Caco-2 (cell line): ENCODE measurements around the gene CDCA7L. TPM values are rescaled to one million over a fixed set of nuclear protein-coding genes. Genes with fewer than 3 reads are reported as not detected.
"Not testable (repeated sequence)": the region's sequence is repeated elsewhere in the genome, so short reads cannot be mapped to it uniquely, and the experiment has no call there.

Experiments used
- BruUV-seq: library from RNA; stranded (reverse); fragments of 400-500 nt; replicated peaks from 2 replicates; lab custom pipeline; 2021; lab: Mats Ljungman, UMichigan
- CTCF ChIA-PET: fragments of 300-600 bp; sonication (Branson Sonifier 250); formaldehyde crosslinking; loops from one replicate; lab custom pipeline; 2022; ENCODE audit warnings: antibody characterized with exemption; lab: Charles Lee
- POLR2A ChIA-PET: fragments of 300-600 bp; sonication (Branson Sonifier 250); formaldehyde crosslinking; loops from one replicate; lab custom pipeline; 2022; ENCODE audit warnings: antibody characterized with exemption; lab: Charles Lee
- DNase-seq, 2 experiments: peaks; one replicate each; pipeline versions ENCODE4 v3.0.0 to v3.0.0-alpha.2; 2020 to 2022
- H3K27me3 ChIP-seq: replicated peaks from 2 replicates; pipeline ENCODE4 v1.6.0; 2011; ENCODE audit warnings: low read length; ENCODE audit not compliant: control insufficient read depth, insufficient read depth
- H3K36me3 ChIP-seq: 2 replicates; pipeline ENCODE4 v1.5.1; 2011; ENCODE audit warnings: low read length; ENCODE audit not compliant: control insufficient read depth, insufficient read depth
- H3K4me1 ChIP-seq: fragments of 250-450 bp; sonication (Bioruptor Pico); 2 replicates; pipeline ENCODE4 v1.5.1; 2020; ENCODE audit warnings: mild to moderate bottlenecking
- H3K4me3 ChIP-seq: 2 replicates; pipeline ENCODE4 v1.5.1; 2011; ENCODE audit warnings: low read depth, mild to moderate bottlenecking, control low read depth, low read length
- H3K9me3 ChIP-seq: fragments of 250-450 bp; sonication (Bioruptor Pico); 2 replicates; pipeline ENCODE4 v1.5.1; 2020; ENCODE audit warnings: mild to moderate bottlenecking, moderate library complexity
- H3K27ac Mint-ChIP-seq: one replicate; pipeline ENCODE4 v1.8.0; 2022; ENCODE audit warnings: mixed read lengths; ENCODE audit not compliant: unreplicated experiment
- H3K27me3 Mint-ChIP-seq: one replicate; pipeline ENCODE4 v1.8.0; 2022; ENCODE audit warnings: mixed read lengths; ENCODE audit not compliant: insufficient read depth, unreplicated experiment
- H3K36me3 Mint-ChIP-seq: one replicate; pipeline ENCODE4 v1.8.0; 2022; ENCODE audit warnings: mild to moderate bottlenecking, mixed read lengths; ENCODE audit not compliant: insufficient read depth, unreplicated experiment
- H3K4me1 Mint-ChIP-seq: one replicate; pipeline ENCODE4 v1.8.0; 2022; ENCODE audit warnings: low read depth, mixed read lengths; ENCODE audit not compliant: unreplicated experiment
- H3K4me3 Mint-ChIP-seq: one replicate; pipeline ENCODE4 v1.8.0; 2022; ENCODE audit warnings: mild to moderate bottlenecking, moderate library complexity, mixed read lengths; ENCODE audit not compliant: unreplicated experiment
- H3K9me3 Mint-ChIP-seq: one replicate; pipeline ENCODE4 v1.8.0; 2022; ENCODE audit warnings: mixed read lengths; ENCODE audit not compliant: unreplicated experiment
- CTCF ChIP-seq, 2 experiments: fragments of 200-600 bp in 1 of 2; IDR thresholded peaks; 1 replicate in 1 of 2; 2 replicates in 1 of 2; pipeline versions ENCODE4 v1.5.1 to v1.8.0; 2011 to 2022; ENCODE audit warnings: antibody characterized with exemption in 1 of 2, control low read depth in 1 of 2, inconsistent platforms in 1 of 2, low read depth in 1 of 2, low read length in 1 of 2, mild to moderate bottlenecking in 1 of 2, moderate library complexity in 1 of 2; ENCODE audit not compliant: insufficient read depth in 1 of 2, severe bottlenecking in 1 of 2, unreplicated experiment in 1 of 2
- intact Hi-C: fragments of 100-400 bp; cut with micrococcal nuclease; formaldehyde crosslinking; loops from one replicate; pipeline ENCODE4 v1.10.0; 2022; ENCODE audit not compliant: unreplicated experiment
- total RNA-seq: library from RNA; stranded (reverse); gene quantifications from 2 replicates; pipeline ENCODE4 v1.2.3, GENCODE V29; 2022

The CDCA7L gene
- total RNA-seq, 1 experiment from 2014 or later = 19.1 TPM

DNA sequence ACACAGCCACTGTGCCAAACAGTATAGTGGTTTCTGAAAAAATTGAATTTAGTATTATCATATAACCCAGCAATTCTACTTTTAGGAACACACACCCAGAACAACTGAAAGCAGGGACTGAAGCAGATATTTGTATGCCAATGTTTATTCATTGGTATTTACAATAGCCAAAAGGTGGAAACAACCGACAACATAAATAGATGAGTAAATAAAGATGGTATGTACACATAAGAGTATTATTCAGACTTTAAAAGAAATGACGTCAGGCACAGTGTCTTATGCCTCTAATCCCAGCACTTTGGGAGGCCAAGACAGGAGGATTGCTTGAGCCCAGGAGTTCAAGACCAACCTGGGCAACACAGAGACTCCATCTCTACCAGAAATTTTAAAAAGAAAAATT lies 7.2 kb downstream of the CDCA7L start:
- POLR2A ChIA-PET = no interaction called here
- Mint-ChIP-seq H3K9me3 (no peaks in the 10 kb centered on the region), H3K4me1 (no peaks in the 10 kb centered on the region), H3K27ac (no peak overlapping the region), H3K4me3 (no peak overlapping the region), H3K27me3 (peaks cover 7% of the 10 kb centered on the region), H3K36me3 (no peaks in the 10 kb centered on the region)
- peaks cover 1% of the 10 kb centered on the region; the same call in 1 of the 2 replicates for H3K36me3 ChIP-seq
- CTCF ChIA-PET = no interaction called here
- H3K27me3 ChIP-seq = peaks cover 2% of the 10 kb centered on the region; the same call in 1 of the 2 replicates
- H3K9me3 ChIP-seq = no peaks in the 10 kb centered on the region
- 0 out of 2 replicates have a peak, but pooled peaks cover 5% of the 10 kb centered on the region for H3K4me1 ChIP-seq
- no peak overlapping the region for H3K4me3 ChIP-seq
- intact Hi-C loops = no loop called here
- no peak for TF ChIP-seq CTCF (IDR thresholded peaks at IDR 0.05; ENCODE audit: insufficient read depth in 1 of 2, low read depth in 1 of 2, low read length in 1 of 2, severe bottlenecking in 1 of 2, unreplicated experiment in 1 of 2)
- BruUV-seq = no TSS peak
- DNase-seq = no peak

- no peaks in the 10 kb centered on the region for H3K36me3 Mint-ChIP-seq
- Histone ChIP-seq H3K4me3 (no peak overlapping the region), H3K9me3 (no peaks in the 10 kb centered on the region), H3K27me3 (no peaks in the 10 kb centered on the region), H3K36me3 (no peaks in the 10 kb centered on the region), H3K4me1 (no peaks in the 10 kb centered on the region)
- H3K4me1 Mint-ChIP-seq = no peaks in the 10 kb centered on the region
- H3K4me3 Mint-ChIP-seq = no peak overlapping the region
- intact Hi-C loops = no loop called here
- BruUV-seq = no TSS peak
- POLR2A ChIA-PET = no interaction called here
- peaks cover 5% of the 10 kb centered on the region for H3K9me3 Mint-ChIP-seq
- no peak for TF ChIP-seq CTCF (IDR thresholded peaks at IDR 0.05; ENCODE audit: insufficient read depth in 1 of 2, low read depth in 1 of 2, low read length in 1 of 2, severe bottlenecking in 1 of 2, unreplicated experiment in 1 of 2)
- no peak overlapping the region for H3K27ac Mint-ChIP-seq
- CTCF ChIA-PET = no interaction called here
- DNase-seq = no peak
- H3K27me3 Mint-ChIP-seq = peaks cover 7% of the 10 kb centered on the region
Measured at GRCh38 chr7:21934808-21935207, 10.9 kb downstream of the CDCA7L start.

- H3K27me3 ChIP-seq, H3K4me3 Mint-ChIP-seq, POLR2A ChIA-PET, H3K27me3 Mint-ChIP-seq, H3K27ac Mint-ChIP-seq, H3K4me3 ChIP-seq, H3K36me3 Mint-ChIP-seq, intact Hi-C loops, CTCF ChIA-PET, H3K9me3 ChIP-seq, H3K4me1 Mint-ChIP-seq, DNase-seq, H3K9me3 Mint-ChIP-seq, H3K4me1 ChIP-seq, H3K36me3 ChIP-seq, BruUV-seq: not testable (repeated sequence)
Measured at GRCh38 chr7:21933293-21933692, 12.4 kb downstream of the CDCA7L start.

- H3K9me3 Mint-ChIP-seq = peaks cover 9% of the 10 kb centered on the region
- no peaks in the 10 kb centered on the region for H3K27me3 ChIP-seq
- POLR2A ChIA-PET = no interaction called here
- H3K27me3 Mint-ChIP-seq = peaks cover 12% of the 10 kb centered on the region
- H3K4me3 Mint-ChIP-seq = no peak overlapping the region
- CTCF ChIA-PET = no interaction called here
- no peaks in the 10 kb centered on the region for H3K4me1 ChIP-seq
- DNase-seq = no peak
- no TSS peak for BruUV-seq
- no peak overlapping the region for H3K4me3 ChIP-seq
- no peak for TF ChIP-seq CTCF (IDR thresholded peaks at IDR 0.05; ENCODE audit: insufficient read depth in 1 of 2, low read depth in 1 of 2, low read length in 1 of 2, severe bottlenecking in 1 of 2, unreplicated experiment in 1 of 2)
- H3K9me3 ChIP-seq = no peaks in the 10 kb centered on the region
- H3K4me1 Mint-ChIP-seq = no peaks in the 10 kb centered on the region
- no peaks in the 10 kb centered on the region for H3K36me3 Mint-ChIP-seq
- no peaks in the 10 kb centered on the region for H3K36me3 ChIP-seq
- intact Hi-C loops = no loop called here
- no peak overlapping the region for H3K27ac Mint-ChIP-seq
Measured at GRCh38 chr7:21927693-21928092, 18.0 kb downstream of the CDCA7L start.
